K562 (cell line): ENCODE data around the gene METRN. TPM values are rescaled to one million over a fixed set of nuclear protein-coding genes. Genes with fewer than 3 reads are reported as not detected.

ENCODE experiments used
- CSDE1 ChIP-seq, 2 experiments: fragments of 450-650 bp; IDR thresholded peaks; 2 replicates each; pipeline ENCODE4 v1.6.1; 2016; ENCODE audit warnings: mild to moderate bottlenecking in 1 of 2
- JUNB ChIP-seq: fragments of 450-650 bp; formaldehyde crosslinking; conservative IDR thresholded peaks from 2 replicates; pipeline ENCODE4 v1.4.0; 2020; ENCODE audit warnings: mild to moderate bottlenecking
- KAT7 ChIP-seq: sonication (generic); formaldehyde crosslinking; IDR thresholded peaks from 2 replicates; pipeline ENCODE4 v1.8.0; 2022; ENCODE audit warnings: missing genetic modification reagents, mild to moderate bottlenecking, borderline replicate concordance
- REST ChIP-seq, 2 experiments: fragments of 450-650 bp; formaldehyde crosslinking in 1 of 2; IDR thresholded peaks; 2 replicates each; pipeline versions ENCODE4 v1.4.0 to v1.6.1; 2014 to 2020; ENCODE audit warnings: mild to moderate bottlenecking in 2 of 2, borderline replicate concordance in 1 of 2, low read depth in 1 of 2
- SMARCE1 ChIP-seq: fragments of 450-650 bp; IDR thresholded peaks from 2 replicates; pipeline ENCODE4 v1.7.1; 2016; ENCODE audit warnings: mild to moderate bottlenecking
- TGIF2 ChIP-seq: sonication (generic); formaldehyde crosslinking; IDR thresholded peaks from 2 replicates; pipeline ENCODE4 v1.8.1; 2022; ENCODE audit warnings: mild to moderate bottlenecking, missing genetic modification reagents, moderate library complexity
- ZBTB33 ChIP-seq: sonication (generic); formaldehyde crosslinking; IDR thresholded peaks from 2 replicates; pipeline ENCODE4 v1.8.1; 2023; ENCODE audit warnings: mild to moderate bottlenecking, missing genetic modification reagents
- ZBTB49 ChIP-seq: sonication (generic); formaldehyde crosslinking; IDR thresholded peaks from 2 replicates; pipeline ENCODE4 v1.8.0; 2022; ENCODE audit warnings: missing genetic modification reagents, mild to moderate bottlenecking, borderline replicate concordance
- ZBTB7A ChIP-seq: IDR thresholded peaks from 2 replicates; pipeline ENCODE4 v1.6.1; 2011; ENCODE audit warnings: low read depth, mild to moderate bottlenecking, low read length, moderate library complexity, borderline replicate concordance; ENCODE audit not compliant: control insufficient read depth
- polyA plus RNA-seq, 8 experiments: library from polyadenylated mRNA; depleted of rRNA in 4 of 8; stranded (reverse) in 5 of 8; unstranded in 3 of 8; fragments of >200 nt; fragmentation: Nextera tagmentation in 2 of 8; fragmentation: Illumina TruSeq in 1 of 8; extraction: Ambion mirVana in 2 of 8; extraction: Trizol in 1 of 8; gene quantifications; 2 replicates each; pipeline versions ENCODE4 v1.2.1 to v1.2.3, GENCODE V29; 2011 to 2014; ENCODE audit warnings: inconsistent platforms in 1 of 8, missing spikeins in 1 of 8
- total RNA-seq, 7 experiments: library from RNA; depleted of rRNA in 6 of 7; stranded (reverse); fragments of >200 nt in 6 of 7; fragmentation: Illumina TruSeq in 2 of 7; extraction: Trizol in 2 of 7; gene quantifications; 2 replicates each; pipeline versions ENCODE4 v1.2.1 to v1.2.3, GENCODE V29; 2011 to 2021; ENCODE audit warnings: low replicate concordance in 1 of 7

METRN gene
- total and polyA plus RNA-seq, 9 of the 15 experiments (the other 6 are each of a cell fraction or from before 2014, with no cell fraction given) = 0.20 to 89.8 (median 15.4) TPM

GRCh38 chr16:740459-740763 is 25.5 kb downstream of the METRN start (continued):
- 0 out of 2 replicates have a peak, but pooled peaks have one; percentile 7 for TF ChIP-seq KAT7 (CRISPR knock-in tag)
- no peak for TF ChIP-seq JUNB (CRISPR knock-in tag)
- no peak for TF ChIP-seq CSDE1 (IDR thresholded peaks at IDR 0.05)
- no peak for TF ChIP-seq ZBTB33
- peak; percentile 42; the same call in 1 of the 2 replicates for TF ChIP-seq TGIF2 (CRISPR knock-in tag)
- no peak for TF ChIP-seq ZBTB49
- TF ChIP-seq REST (IDR thresholded peaks at IDR 0.05; ENCODE audit: borderline replicate concordance) = no peak
- no peak for TF ChIP-seq REST (CRISPR knock-in tag; IDR thresholded peaks at IDR 0.05; ENCODE audit: low read depth)
- 0 out of 2 replicates have a peak, but pooled peaks have one; percentile 36 for TF ChIP-seq SMARCE1
- 0 out of 2 replicates have a peak, but pooled peaks have one; percentile 57 for TF ChIP-seq ZBTB7A
